NCI-H1092 (cell line): ENCODE measurements around the gene RBFOX2.

ENCODE experiments used
- DNase-seq: peaks from one replicate; lab custom pipeline; 2025; lab: John Stamatoyannopoulos, UW

Gene RBFOX2

GRCh38 chr22:35863432-35863831, 165.2 kb downstream of the RBFOX2 start:
- no peak for DNase-seq

- DNase-seq: no peak
Observed at GRCh38 chr22:35862697-35863096, 165.9 kb downstream of the RBFOX2 start.

GRCh38 chr22:35861451-35861850, 167.2 kb downstream of the RBFOX2 start:
- DNase-seq: no peak

- DNase-seq: no peak
Observed at GRCh38 chr22:35860837-35861236, 167.8 kb downstream of the RBFOX2 start.

GRCh38 chr22:35860087-35860733, 168.4 kb downstream of the RBFOX2 start:
- no peak for DNase-seq

- DNase-seq: no peak
Observed at GRCh38 chr22:35854334-35854733, 174.3 kb downstream of the RBFOX2 start.

- DNase-seq: no peak
Observed at GRCh38 chr22:35852076-35852475, 176.5 kb downstream of the RBFOX2 start.

- DNase-seq: no peak
Observed at GRCh38 chr22:35850831-35851230, 177.8 kb downstream of the RBFOX2 start.

- DNase-seq: no peak
Observed at GRCh38 chr22:35846804-35847203, 181.8 kb downstream of the RBFOX2 start.

- DNase-seq: no peak
Observed at GRCh38 chr22:35844886-35845285, 183.7 kb downstream of the RBFOX2 start.

- DNase-seq: peak; percentile 22
Observed at GRCh38 chr22:35842954-35843353, 185.7 kb downstream of the RBFOX2 start.

GRCh38 chr22:35842519-35842913, 186.1 kb downstream of the RBFOX2 start:
- DNase-seq: no peak

- DNase-seq: no peak
Observed at GRCh38 chr22:35841907-35842518, 186.6 kb downstream of the RBFOX2 start.

- DNase-seq: peak; percentile 93
Observed at GRCh38 chr22:35840302-35840739, 188.3 kb downstream of the RBFOX2 start.

GRCh38 chr22:35839841-35840301, 188.8 kb downstream of the RBFOX2 start:
- no peak for DNase-seq

- DNase-seq: peak; percentile 46
Observed at GRCh38 chr22:35838855-35839576, 189.6 kb downstream of the RBFOX2 start.

- DNase-seq: no peak
Observed at GRCh38 chr22:35837101-35837727, 191.4 kb downstream of the RBFOX2 start.

- DNase-seq: peak; percentile 96
Observed at GRCh38 chr22:35835998-35836691, 192.5 kb downstream of the RBFOX2 start.

- DNase-seq: no peak
Observed at GRCh38 chr22:35835267-35835997, 193.2 kb downstream of the RBFOX2 start.

- DNase-seq: no peak
Observed at GRCh38 chr22:35834061-35834460, 194.6 kb downstream of the RBFOX2 start.

- no peak for DNase-seq
Observed at GRCh38 chr22:35830305-35830704, 198.3 kb downstream of the RBFOX2 start.
